Endothelial cell (in vitro differentiated cells): ENCODE results near the gene FAM131C. TPM values are rescaled to one million over a fixed set of nuclear protein-coding genes. Genes with fewer than 3 reads are reported as not detected.

Experiments used
- DNase-seq: peaks from one replicate; pipeline ENCODE4 v3.0.0; 2021; ENCODE audit warnings: low spot score
- H3K27ac Mint-ChIP-seq: one replicate; pipeline ENCODE4 v1.8.0; 2021; ENCODE audit warnings: mixed read lengths, inconsistent platforms; ENCODE audit not compliant: unreplicated experiment
- H3K27me3 Mint-ChIP-seq: one replicate; pipeline ENCODE4 v1.8.0; 2021; ENCODE audit warnings: mild to moderate bottlenecking, moderate library complexity, mixed read lengths, inconsistent platforms; ENCODE audit not compliant: unreplicated experiment
- H3K36me3 Mint-ChIP-seq: one replicate; pipeline ENCODE4 v1.8.0; 2021; ENCODE audit warnings: mild to moderate bottlenecking, low read depth, mixed read lengths, inconsistent platforms; ENCODE audit not compliant: unreplicated experiment
- H3K4me1 Mint-ChIP-seq: one replicate; pipeline ENCODE4 v1.8.0; 2021; ENCODE audit warnings: mild to moderate bottlenecking, mixed read lengths, inconsistent platforms; ENCODE audit not compliant: unreplicated experiment
- H3K4me3 Mint-ChIP-seq: one replicate; pipeline ENCODE4 v1.8.0; 2021; ENCODE audit warnings: mild to moderate bottlenecking, mixed read lengths, inconsistent platforms; ENCODE audit not compliant: unreplicated experiment
- H3K9me3 Mint-ChIP-seq: one replicate; pipeline ENCODE4 v1.8.0; 2021; ENCODE audit warnings: mixed read lengths, inconsistent platforms; ENCODE audit not compliant: unreplicated experiment
- total RNA-seq: library from RNA; stranded (reverse); fragmentation: NEBNext Ultra II Directional; extraction: Animal tissue kit (Norgen Biotek cat#: 25700); gene quantifications from one replicate; pipeline ENCODE4 v1.2.1, GENCODE V29; 2021; ENCODE audit not compliant: unreplicated experiment
- TF ChIP-seq, protein P1 (sequence below): fragments of 200-600 bp; sonication (generic); IDR thresholded peaks from one replicate; pipeline ENCODE4 v1.5.0; 2021; ENCODE audit warnings: antibody characterized with exemption; ENCODE audit not compliant: unreplicated experiment

The FAM131C gene
- total RNA-seq, 1 donor from 2014 or later: 0.56 TPM

DNA sequence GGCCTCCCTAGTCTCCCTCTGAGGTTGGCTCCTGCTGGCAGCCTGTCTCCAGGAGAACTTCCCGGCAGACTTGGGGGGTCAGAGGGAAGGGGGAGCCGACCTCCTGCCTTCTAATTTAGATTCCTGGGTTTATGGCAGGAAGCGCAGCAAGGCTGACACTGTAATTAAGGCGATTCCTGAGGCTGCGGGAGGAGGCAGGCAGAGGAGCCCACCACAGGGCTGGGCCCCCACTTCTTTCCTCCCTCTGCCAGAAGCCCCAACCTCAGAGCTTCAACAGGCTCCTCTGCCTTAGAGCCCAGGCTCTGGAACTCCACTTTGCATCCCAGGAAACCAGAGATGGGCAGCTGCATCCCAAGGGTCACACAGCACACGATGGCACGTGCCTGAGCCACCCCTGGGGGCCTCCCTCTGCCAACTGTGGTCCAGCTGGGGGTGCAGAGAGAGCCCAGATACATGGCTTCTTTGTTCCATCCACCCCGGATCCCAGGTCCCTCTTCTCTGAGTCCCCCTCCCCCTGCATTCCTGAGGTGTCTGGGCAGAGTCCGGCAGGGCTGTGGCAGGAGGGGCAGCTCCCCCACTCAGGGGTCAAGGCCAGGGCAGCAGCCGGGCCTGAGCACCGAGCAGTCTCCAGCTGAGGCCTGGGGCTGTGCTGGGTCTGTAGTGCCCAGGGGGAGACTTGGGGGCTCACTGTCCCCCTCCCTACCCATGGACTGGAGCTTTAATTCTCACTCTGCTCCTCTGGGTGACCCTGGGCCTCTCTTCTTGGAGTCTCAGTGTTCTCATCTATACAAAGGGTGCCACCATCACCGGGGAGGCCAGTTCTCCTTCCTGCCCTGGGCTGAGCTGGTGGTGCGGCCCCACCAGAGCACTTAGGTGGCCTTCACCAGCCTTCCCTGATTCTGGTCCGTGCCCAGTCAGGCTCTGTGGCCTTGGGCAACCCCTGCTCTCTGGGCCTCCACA lies 39.4 kb upstream of the FAM131C start:
- peaks cover 15% of the 10 kb centered on the region for H3K27me3 Mint-ChIP-seq
- H3K4me1 Mint-ChIP-seq: peaks cover 9% of the 10 kb centered on the region
- no peak for DNase-seq
- H3K36me3 Mint-ChIP-seq: peaks cover 10% of the 10 kb centered on the region
- H3K9me3 Mint-ChIP-seq: no peaks in the 10 kb centered on the region
- no peak overlapping the region for H3K27ac Mint-ChIP-seq
- TF ChIP-seq, protein P1, sequence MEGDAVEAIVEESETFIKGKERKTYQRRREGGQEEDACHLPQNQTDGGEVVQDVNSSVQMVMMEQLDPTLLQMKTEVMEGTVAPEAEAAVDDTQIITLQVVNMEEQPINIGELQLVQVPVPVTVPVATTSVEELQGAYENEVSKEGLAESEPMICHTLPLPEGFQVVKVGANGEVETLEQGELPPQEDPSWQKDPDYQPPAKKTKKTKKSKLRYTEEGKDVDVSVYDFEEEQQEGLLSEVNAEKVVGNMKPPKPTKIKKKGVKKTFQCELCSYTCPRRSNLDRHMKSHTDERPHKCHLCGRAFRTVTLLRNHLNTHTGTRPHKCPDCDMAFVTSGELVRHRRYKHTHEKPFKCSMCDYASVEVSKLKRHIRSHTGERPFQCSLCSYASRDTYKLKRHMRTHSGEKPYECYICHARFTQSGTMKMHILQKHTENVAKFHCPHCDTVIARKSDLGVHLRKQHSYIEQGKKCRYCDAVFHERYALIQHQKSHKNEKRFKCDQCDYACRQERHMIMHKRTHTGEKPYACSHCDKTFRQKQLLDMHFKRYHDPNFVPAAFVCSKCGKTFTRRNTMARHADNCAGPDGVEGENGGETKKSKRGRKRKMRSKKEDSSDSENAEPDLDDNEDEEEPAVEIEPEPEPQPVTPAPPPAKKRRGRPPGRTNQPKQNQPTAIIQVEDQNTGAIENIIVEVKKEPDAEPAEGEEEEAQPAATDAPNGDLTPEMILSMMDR: no peak
- H3K4me3 Mint-ChIP-seq: no peak overlapping the region

GRCh38 chr1:16111771-16112595 lies 38.5 kb upstream of the FAM131C start:
- no peak for DNase-seq
- TF ChIP-seq, protein P1: no peak
- Mint-ChIP-seq H3K27ac (no peak overlapping the region), H3K4me1 (peaks cover 12% of the 10 kb centered on the region), H3K9me3 (no peaks in the 10 kb centered on the region), H3K27me3 (peaks cover 12% of the 10 kb centered on the region), H3K4me3 (no peak overlapping the region), H3K36me3 (peaks cover 13% of the 10 kb centered on the region)

DNA sequence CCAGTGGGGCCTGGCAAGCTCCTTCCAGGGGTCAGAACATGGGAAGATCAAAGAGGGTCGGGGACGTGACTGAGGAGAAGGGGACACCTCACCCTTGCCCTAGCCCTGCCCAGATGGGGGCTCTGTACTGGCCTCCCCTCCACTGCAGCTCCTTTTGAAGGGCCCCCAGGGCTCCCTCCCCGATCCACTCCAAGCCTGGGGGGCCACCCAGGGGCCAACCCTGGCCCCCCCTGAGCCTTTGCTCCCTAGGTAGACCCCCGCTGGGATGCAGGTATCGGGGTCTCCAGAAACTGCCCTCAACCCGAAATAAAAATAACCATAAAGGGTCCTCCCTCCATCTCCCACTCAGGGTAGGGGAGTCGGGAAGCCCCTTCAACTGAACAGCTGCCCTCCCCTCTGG lies 37.4 kb upstream of the FAM131C start:
- peaks cover 10% of the 10 kb centered on the region for H3K27me3 Mint-ChIP-seq
- peaks cover 13% of the 10 kb centered on the region for H3K36me3 Mint-ChIP-seq
- no peaks in the 10 kb centered on the region for H3K9me3 Mint-ChIP-seq
- no peak overlapping the region for H3K27ac Mint-ChIP-seq
- H3K4me1 Mint-ChIP-seq: peaks cover 14% of the 10 kb centered on the region
- TF ChIP-seq, protein P1: no peak
- no peak overlapping the region for H3K4me3 Mint-ChIP-seq
- DNase-seq: no peak

DNA sequence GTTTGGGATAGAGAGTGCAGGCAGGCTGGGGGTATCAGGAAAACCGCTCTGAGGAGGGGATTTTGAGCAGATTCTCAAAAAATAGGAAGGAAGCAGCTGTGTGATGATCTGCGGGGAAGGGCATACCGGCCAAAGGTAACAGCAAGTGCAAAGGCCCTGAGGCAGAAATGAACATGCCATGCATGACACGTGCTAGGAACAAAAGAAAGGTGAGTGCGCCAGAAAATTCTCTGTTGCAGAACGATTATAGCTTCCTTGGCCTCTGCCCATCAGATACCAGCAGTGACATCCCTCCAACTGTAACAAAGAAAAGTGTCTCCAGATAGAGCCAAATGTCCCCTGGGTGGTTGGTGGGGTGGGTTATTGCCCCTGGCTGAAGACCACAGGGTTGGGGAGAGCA lies 37.0 kb upstream of the FAM131C start:
- H3K4me3 Mint-ChIP-seq: no peak overlapping the region
- H3K27ac Mint-ChIP-seq: no peak overlapping the region
- TF ChIP-seq, protein P1: no peak
- H3K4me1 Mint-ChIP-seq: peaks cover 14% of the 10 kb centered on the region
- peaks cover 13% of the 10 kb centered on the region for H3K36me3 Mint-ChIP-seq
- H3K27me3 Mint-ChIP-seq: peaks cover 10% of the 10 kb centered on the region
- no peak for DNase-seq
- no peaks in the 10 kb centered on the region for H3K9me3 Mint-ChIP-seq
